ENCODE measurements around the gene NR2C1.

GRCh38 chr12:95077341-95077740 is 3.9 kb upstream of the NR2C1 start:
- TF ChIP-seq CTCF (IDR thresholded peaks at IDR 0.05; ENCODE audit: insufficient read depth, low read depth, low read length) (no peak), EZH2 (IDR thresholded peaks at IDR 0.05; ENCODE audit: insufficient read depth, low read length) (no peak)

Data from astrocyte (in vitro differentiated cells and primary cell).